Neural crest cell (in vitro differentiated cells): Measurements from ENCODE around the gene CHRNB2. TPM values are rescaled to one million over a fixed set of nuclear protein-coding genes. Genes with fewer than 3 reads are reported as not detected.

Experiments used
- DNase-seq: peaks from one replicate; pipeline ENCODE4 v3.0.0; 2021; ENCODE audit warnings: low read depth, mixed read lengths, low spot score
- H3K27ac Mint-ChIP-seq: one replicate; pipeline ENCODE4 v1.8.0; 2021; ENCODE audit warnings: mild to moderate bottlenecking, mixed read lengths; ENCODE audit not compliant: unreplicated experiment
- H3K27me3 Mint-ChIP-seq: 2 replicates; pipeline ENCODE4 v1.8.0; 2021; ENCODE audit warnings: low read depth, mild to moderate bottlenecking, mixed read lengths
- H3K36me3 Mint-ChIP-seq: 2 replicates; pipeline ENCODE4 v1.8.0; 2021; ENCODE audit warnings: low read depth, mild to moderate bottlenecking, mixed read lengths
- H3K4me1 Mint-ChIP-seq: 2 replicates; pipeline ENCODE4 v1.8.0; 2021; ENCODE audit warnings: mixed read lengths
- H3K4me3 Mint-ChIP-seq: one replicate; pipeline ENCODE4 v1.8.0; 2021; ENCODE audit warnings: mild to moderate bottlenecking, mixed read lengths
- H3K9me3 Mint-ChIP-seq: 2 replicates; pipeline ENCODE4 v1.8.0; 2021; ENCODE audit warnings: mixed read lengths
- total RNA-seq: library from RNA; stranded (reverse); gene quantifications from 2 replicates; pipeline ENCODE4 v1.2.1, GENCODE V29; 2021
- TF ChIP-seq, protein P1 (sequence below): fragments of 200-600 bp; sonication (generic); conservative IDR thresholded peaks from 2 replicates; pipeline ENCODE4 v1.5.0; 2021; ENCODE audit warnings: antibody characterized with exemption, mild to moderate bottlenecking

Gene CHRNB2
- total RNA-seq, 1 donor from 2014 or later, result 8.7 TPM

DNA sequence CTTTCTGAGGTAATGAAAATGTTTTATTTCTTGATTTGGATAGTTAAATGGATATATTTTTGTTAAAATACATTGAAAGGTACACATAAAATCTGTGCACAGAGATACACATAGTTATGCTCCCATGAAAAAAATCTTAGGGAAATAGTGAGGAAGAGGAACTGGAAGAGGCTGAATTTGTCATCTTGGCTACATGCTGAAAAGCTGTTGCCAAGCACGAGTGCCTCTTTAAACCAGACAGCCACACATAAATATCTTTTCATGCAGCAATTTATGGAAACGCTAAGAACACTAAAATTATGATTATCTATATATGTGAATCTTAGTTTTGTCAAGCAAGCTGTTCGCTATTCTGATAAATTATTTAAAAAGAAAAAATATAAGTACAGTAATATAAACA lies 53.2 kb downstream of the CHRNB2 start:
- Mint-ChIP-seq H3K9me3 (no peaks in the 10 kb centered on the region), H3K27ac (no peak overlapping the region), H3K4me1 (peaks cover 10% of the 10 kb centered on the region), H3K36me3 (peaks cover 2% of the 10 kb centered on the region), H3K27me3 (no peaks in the 10 kb centered on the region), H3K4me3 (no peak overlapping the region)
- TF ChIP-seq, protein P1, sequence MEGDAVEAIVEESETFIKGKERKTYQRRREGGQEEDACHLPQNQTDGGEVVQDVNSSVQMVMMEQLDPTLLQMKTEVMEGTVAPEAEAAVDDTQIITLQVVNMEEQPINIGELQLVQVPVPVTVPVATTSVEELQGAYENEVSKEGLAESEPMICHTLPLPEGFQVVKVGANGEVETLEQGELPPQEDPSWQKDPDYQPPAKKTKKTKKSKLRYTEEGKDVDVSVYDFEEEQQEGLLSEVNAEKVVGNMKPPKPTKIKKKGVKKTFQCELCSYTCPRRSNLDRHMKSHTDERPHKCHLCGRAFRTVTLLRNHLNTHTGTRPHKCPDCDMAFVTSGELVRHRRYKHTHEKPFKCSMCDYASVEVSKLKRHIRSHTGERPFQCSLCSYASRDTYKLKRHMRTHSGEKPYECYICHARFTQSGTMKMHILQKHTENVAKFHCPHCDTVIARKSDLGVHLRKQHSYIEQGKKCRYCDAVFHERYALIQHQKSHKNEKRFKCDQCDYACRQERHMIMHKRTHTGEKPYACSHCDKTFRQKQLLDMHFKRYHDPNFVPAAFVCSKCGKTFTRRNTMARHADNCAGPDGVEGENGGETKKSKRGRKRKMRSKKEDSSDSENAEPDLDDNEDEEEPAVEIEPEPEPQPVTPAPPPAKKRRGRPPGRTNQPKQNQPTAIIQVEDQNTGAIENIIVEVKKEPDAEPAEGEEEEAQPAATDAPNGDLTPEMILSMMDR, result no peak
- no peak for DNase-seq

DNA sequence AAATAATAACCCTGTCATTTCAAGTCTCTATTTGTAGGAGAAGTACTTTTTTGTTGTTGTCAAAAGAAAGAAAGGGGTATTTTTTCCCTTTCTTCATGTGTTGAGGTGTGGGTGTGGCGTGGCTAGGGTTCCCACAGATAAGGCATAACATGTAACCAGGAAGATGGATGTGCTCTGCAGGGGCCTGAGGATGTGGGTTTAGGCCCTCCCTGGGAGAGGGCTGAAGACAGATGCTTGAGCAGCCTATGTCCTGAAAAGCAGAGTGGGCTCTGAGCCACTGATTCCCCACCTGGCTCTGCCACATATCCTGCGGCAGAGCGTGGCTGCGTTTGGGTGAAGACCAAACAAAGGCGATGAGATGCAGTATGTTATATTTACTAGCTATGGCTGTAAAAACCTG lies 54.3 kb downstream of the CHRNB2 start:
- H3K27ac Mint-ChIP-seq, result no peak overlapping the region
- no peaks in the 10 kb centered on the region for H3K9me3 Mint-ChIP-seq

DNA sequence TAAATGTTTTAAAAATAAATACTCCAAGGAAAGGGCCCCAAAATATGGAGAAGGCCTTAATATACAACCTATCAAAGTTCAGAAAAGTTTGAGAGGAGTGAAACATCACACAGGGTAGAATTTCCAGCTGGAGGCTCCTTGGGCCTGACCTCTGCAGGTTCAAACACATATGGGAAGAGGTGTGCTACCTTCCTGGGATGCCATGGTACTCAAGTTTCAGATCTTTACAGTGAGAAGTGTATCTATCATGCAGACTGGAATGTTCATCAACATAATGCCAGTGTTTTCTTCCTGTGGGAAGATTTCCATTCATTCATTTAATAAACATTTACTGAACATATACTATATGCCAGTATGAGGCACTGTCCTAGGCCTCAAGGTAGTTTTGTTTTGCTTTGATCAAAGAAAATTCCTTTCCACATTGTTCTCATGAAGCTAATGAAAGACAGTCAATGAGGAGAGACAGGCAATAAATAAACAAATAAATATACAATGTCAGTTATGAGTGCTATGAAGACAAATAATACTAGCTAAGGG lies 55.0 kb downstream of the CHRNB2 start:
- Mint-ChIP-seq H3K4me3 (peak overlapping the region; percentile 9), H3K27ac (no peak overlapping the region)
- TF ChIP-seq, protein P1, result no peak

More for the DNA sequence above, 54.3 kb downstream of the CHRNB2 start:
- Mint-ChIP-seq H3K4me1 (peaks cover 18% of the 10 kb centered on the region), H3K4me3 (no peak overlapping the region), H3K27me3 (no peaks in the 10 kb centered on the region), H3K36me3 (peaks cover 2% of the 10 kb centered on the region)
- TF ChIP-seq, protein P1, result no peak
- no peak for DNase-seq

DNA sequence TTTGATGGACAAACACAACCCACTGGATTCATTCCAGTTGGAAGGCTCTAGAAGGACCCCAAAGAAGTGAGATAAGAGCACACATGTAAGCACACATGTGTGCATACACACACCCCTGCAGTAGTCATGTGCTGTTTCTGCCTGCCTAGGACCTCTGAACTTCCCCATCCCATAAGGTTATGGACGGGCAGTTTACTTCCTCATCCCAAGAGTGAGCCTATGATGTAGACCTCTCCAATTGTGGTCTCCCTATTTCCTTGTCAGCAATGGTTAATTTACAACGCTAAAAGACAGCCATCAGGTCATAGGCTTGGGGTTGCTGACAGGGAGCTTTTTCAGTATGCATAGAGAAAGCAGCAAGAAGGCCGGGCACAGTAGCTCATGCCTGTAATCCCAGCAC lies 55.8 kb downstream of the CHRNB2 start:
- Mint-ChIP-seq H3K27me3 (no peaks in the 10 kb centered on the region), H3K9me3 (no peaks in the 10 kb centered on the region), H3K4me1 (peaks cover 20% of the 10 kb centered on the region), H3K27ac (no peak overlapping the region), H3K36me3 (peaks cover 5% of the 10 kb centered on the region), H3K4me3 (peak overlapping the region; percentile 80)
- DNase-seq, result no peak
- TF ChIP-seq, protein P1, result no peak

More for the DNA sequence above, 55.0 kb downstream of the CHRNB2 start:
- DNase-seq, result no peak
- H3K27me3 Mint-ChIP-seq, result no peaks in the 10 kb centered on the region
- peaks cover 2% of the 10 kb centered on the region for H3K36me3 Mint-ChIP-seq
- peaks cover 16% of the 10 kb centered on the region for H3K4me1 Mint-ChIP-seq
- H3K9me3 Mint-ChIP-seq, result no peaks in the 10 kb centered on the region

DNA sequence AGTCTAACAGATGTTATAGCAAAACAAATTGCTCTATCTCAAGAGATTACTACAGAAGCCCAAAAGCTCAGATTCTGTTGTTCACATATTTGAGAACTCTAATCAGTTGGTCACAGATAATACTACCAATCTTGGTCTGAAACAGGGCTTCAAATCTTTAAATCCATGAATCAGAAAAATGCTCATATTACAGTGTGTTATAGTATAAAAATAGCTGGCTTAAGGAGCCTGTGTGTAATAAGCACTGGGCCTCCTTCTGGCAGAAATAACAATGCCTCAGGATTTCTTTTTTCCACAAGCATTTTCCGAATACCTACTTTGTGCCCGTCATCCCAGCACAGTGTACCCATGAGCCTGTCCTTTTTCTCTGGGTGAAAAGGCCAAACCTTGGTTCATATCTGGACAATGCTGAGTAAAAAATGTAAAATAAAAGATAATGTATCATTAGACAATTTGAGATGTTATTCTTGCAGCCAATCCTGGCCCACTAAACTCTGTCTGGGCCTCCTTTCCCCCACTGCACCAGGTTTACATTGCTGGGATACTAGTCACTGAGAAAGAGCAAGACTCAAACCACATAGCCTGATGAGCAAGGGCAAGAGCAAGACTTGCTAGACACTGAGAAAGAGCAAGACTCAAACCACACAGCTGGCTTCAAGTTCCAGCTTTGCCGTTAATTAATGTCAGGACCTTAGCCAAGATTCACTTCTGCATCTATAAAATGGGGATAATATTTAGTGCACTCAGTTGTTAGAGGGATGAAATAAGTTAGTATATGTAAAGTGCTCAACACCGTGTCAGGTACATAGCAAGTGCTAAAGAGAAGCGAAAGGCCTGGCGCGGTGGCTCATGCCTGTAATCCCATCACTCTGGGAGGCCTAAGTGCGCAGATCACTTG lies 57.4 kb downstream of the CHRNB2 start:
- peaks cover 14% of the 10 kb centered on the region for H3K36me3 Mint-ChIP-seq
- H3K27ac Mint-ChIP-seq, result peak overlapping the region; percentile 71
- peak overlapping the region; percentile 80 for H3K4me3 Mint-ChIP-seq
- peaks cover 20% of the 10 kb centered on the region for H3K4me1 Mint-ChIP-seq
- peaks cover 8% of the 10 kb centered on the region for H3K9me3 Mint-ChIP-seq
- H3K27me3 Mint-ChIP-seq, result peaks cover 3% of the 10 kb centered on the region
- DNase-seq, result no peak
- TF ChIP-seq, protein P1, result no peak
